ENCODE results near the gene MCCC2. TPM values are rescaled to one million over a fixed set of nuclear protein-coding genes. Genes with fewer than 3 reads are reported as not detected.

Gene MCCC2
- total RNA-seq: 23.6 and 26.9 TPM in 2 replicates

DNA sequence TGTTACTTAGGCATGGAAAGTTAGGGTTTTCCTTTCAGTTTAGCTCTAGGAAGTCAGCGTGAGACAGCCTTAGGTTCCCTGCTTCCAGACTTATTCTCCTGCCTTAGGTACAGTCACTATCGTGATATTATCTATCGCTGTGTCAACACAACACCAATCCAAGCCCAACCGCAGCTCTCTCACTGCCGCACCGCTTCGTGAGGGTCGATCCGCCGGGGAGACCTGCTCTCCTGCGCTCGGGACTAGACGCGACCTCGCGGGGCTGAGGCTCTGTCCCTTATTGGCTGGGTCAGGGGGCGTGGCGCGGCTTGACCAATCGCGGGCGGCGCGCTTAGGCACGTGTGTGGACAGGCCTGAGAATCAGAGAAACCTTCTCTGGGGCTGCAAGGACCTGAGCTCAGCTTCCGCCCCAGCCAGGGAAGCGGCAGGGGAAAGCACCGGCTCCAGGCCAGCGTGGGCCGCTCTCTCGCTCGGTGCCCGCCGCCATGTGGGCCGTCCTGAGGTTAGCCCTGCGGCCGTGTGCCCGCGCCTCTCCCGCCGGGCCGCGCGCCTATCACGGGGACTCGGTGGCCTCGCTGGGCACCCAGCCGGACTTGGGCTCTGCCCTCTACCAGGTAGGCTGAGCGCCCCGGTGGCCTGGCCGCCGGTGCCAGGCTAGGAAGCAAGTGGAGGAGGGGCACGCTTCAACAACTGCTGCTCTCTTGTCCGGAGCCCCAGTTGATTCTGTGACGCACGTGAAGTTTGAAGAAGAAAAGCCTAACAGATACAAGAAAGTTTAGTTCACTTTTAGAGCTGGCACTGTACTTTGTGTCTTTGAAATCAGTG is at the start of gene MCCC2:
TSS of gene MCCC2 (plus strand) at position 400 of the 825 bp plus-strand sequence. CDS start at position 486, 86 bp downstream.

Other genes with a start within 250 kb of the MCCC2 start
- gene BDP1, start 131.7 kb upstream of the MCCC2 start, total RNA-seq: 5.8 and 11.2 TPM in 2 replicates
- not detected in 2 replicates for gene CARTPT, start 131.9 kb downstream of the MCCC2 start, total RNA-seq